Ovary (tissue), 3 donors: ENCODE results near the gene MMP14.
"Not testable (repeated sequence)": the region's sequence is repeated elsewhere in the genome, so short reads cannot be mapped to it uniquely, and the experiment has no call there.

Experiments used
- CTCF ChIP-seq, 3 donors: fragments of 450-650 bp in 2 of 3; fragments of 200-600 bp in 1 of 3; IDR thresholded peaks; one replicate each; pipeline versions ENCODE4 v1.5.1 to v1.8.0; 2016 to 2022; ENCODE audit warnings: antibody characterized with exemption in 3 of 3, mild to moderate bottlenecking in 1 of 3
- EP300 ChIP-seq: sonication (generic); formaldehyde crosslinking; IDR thresholded peaks from one replicate; pipeline ENCODE4 v1.6.1; 2017; ENCODE audit warnings: antibody characterized with exemption
- POLR2A ChIP-seq: fragments of 450-650 bp; IDR thresholded peaks from one replicate; pipeline ENCODE4 v1.6.1; 2017; ENCODE audit warnings: antibody characterized with exemption, mild to moderate bottlenecking, moderate library complexity
- donor health status: DM: no; HTN: no; CAD: no.

GRCh38 chr14:22793550-22793949 lies 42.8 kb upstream of the MMP14 start:
- not testable (repeated sequence) for TF ChIP-seq CTCF (IDR thresholded peaks at IDR 0.05); POLR2A; EP300
